Measurements from ENCODE around the gene SEMA3D.

DNA sequence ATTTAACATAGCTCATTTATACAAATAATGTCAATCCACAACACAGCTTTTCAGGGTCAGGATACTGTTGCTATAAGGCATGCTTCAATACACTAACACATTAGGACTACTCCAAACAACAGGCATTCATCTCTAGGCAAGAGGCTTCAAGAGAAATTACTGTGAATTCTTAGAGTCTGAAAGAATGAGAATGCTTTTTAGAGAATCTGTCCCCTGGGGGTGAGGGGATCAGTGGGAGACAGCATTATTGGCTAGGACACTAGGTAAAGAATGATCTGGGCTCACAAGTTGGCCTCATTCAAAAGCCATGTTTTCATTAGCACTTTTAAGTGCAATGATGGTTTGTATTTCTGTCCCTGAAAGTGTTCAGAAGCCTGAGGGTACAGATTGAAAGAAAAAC is 132.6 kb downstream of the SEMA3D start:
- TF ChIP-seq, protein P1, sequence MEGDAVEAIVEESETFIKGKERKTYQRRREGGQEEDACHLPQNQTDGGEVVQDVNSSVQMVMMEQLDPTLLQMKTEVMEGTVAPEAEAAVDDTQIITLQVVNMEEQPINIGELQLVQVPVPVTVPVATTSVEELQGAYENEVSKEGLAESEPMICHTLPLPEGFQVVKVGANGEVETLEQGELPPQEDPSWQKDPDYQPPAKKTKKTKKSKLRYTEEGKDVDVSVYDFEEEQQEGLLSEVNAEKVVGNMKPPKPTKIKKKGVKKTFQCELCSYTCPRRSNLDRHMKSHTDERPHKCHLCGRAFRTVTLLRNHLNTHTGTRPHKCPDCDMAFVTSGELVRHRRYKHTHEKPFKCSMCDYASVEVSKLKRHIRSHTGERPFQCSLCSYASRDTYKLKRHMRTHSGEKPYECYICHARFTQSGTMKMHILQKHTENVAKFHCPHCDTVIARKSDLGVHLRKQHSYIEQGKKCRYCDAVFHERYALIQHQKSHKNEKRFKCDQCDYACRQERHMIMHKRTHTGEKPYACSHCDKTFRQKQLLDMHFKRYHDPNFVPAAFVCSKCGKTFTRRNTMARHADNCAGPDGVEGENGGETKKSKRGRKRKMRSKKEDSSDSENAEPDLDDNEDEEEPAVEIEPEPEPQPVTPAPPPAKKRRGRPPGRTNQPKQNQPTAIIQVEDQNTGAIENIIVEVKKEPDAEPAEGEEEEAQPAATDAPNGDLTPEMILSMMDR (IDR thresholded peaks at IDR 0.05; ENCODE audit: extremely low read depth in 1 of 2, insufficient read depth in 1 of 2, low read depth in 1 of 2, low read length in 2 of 2) = no peak
- no peak for TF ChIP-seq POLR2A (IDR thresholded peaks at IDR 0.05; ENCODE audit: low read depth, low read length)

Measured in endothelial cell of umbilical vein (primary cell).